Measurements from ENCODE around the gene ULK2.

DNA sequence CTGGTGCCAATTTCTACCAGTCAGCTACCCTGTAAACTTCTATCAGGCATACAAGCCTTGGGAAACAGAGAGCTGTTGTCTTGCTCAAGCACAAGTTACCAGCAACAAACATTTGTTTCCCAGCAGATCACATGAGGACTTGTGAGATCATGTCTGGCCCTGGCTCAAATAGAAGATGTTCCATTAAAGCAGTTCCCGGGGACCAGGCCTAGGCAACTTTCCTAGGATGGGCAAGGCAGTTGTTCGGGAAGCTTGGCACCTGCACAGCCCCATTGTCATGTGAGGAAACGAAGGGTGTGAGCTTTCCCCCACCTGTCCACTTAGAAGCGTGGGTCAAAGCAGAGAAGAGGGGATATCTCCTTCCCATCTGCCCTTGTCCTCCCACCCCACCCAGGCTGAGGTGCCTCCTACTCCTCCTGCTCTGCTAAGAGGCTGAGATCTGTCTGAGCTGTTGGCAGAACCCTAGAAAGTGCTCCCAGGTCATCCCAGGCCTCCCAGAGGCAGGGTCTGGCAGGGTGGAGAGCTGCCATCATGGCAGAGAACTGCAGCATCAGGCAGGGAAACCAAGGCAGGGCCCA lies 140.1 kb downstream of the ULK2 start:
- TF ChIP-seq CTCF (IDR thresholded peaks at IDR 0.05) (no peak), EZH2 (IDR thresholded peaks at IDR 0.05) (no peak), EZH2phosphoT487 (IDR thresholded peaks at IDR 0.05) (no peak)

All from neural progenitor cell (in vitro differentiated cells).